GM18507 (cell line): ENCODE data around the gene PEX26.
A peak's percentile ranks its signal among the peaks of the same experiment; 100 is the strongest.
"Not testable (repeated sequence)": the region's sequence is repeated elsewhere in the genome, so short reads cannot be mapped to it uniquely, and the experiment has no call there.

Experiments used
- DNase-seq: peaks from one replicate; pipeline ENCODE4 v3.0.0; 2011; ENCODE audit warnings: low read depth; ENCODE audit not compliant: insufficient read length; ENCODE audit errors: extremely low spot score
- FAIRE-seq: peaks from 2 replicates; lab custom pipeline; 2011; peaks lifted over from hg19 to GRCh38; lab: Jason Lieb, UNC

PEX26 gene

DNA sequence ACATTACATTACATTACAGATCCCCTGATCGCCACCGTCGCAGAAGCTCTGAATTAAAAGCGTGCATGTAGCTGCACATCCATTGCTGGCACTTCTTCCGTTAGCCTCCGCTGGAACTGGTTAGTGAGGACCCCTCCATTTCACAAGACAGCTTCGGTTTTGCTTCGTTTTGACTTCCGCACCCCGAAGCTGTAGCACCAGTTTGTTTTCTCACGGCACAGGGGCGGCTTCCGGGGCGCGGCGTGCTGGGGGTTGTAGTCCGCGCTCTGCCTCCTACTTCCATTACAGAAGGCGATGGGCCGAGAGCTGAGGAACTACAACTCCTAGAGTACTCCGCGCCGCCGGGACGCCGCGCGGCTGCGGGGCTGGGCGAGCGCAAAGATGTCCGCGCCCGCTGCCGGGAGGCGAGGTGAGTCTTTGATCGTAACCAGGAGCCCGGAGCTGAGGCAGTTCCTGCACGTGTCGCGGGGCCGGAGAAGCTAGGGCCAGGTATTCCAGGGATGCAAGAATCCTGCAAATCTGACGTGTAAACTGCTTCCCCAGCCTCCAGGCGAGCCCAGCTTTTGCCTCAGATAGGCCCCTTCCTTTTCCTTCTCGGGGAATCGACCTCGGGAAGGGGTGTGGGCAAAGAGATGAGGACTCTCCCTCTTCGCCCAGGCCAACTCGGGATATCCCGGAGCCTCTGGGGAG is at the start of gene PEX26:
Gene PEX26 (plus strand): TSS at position 352 of the 690 bp plus-strand sequence. CDS start 387 bp downstream, outside the sequence.
- DNase-seq = peak; percentile 91
- peak; percentile 94 for FAIRE-seq

DNA sequence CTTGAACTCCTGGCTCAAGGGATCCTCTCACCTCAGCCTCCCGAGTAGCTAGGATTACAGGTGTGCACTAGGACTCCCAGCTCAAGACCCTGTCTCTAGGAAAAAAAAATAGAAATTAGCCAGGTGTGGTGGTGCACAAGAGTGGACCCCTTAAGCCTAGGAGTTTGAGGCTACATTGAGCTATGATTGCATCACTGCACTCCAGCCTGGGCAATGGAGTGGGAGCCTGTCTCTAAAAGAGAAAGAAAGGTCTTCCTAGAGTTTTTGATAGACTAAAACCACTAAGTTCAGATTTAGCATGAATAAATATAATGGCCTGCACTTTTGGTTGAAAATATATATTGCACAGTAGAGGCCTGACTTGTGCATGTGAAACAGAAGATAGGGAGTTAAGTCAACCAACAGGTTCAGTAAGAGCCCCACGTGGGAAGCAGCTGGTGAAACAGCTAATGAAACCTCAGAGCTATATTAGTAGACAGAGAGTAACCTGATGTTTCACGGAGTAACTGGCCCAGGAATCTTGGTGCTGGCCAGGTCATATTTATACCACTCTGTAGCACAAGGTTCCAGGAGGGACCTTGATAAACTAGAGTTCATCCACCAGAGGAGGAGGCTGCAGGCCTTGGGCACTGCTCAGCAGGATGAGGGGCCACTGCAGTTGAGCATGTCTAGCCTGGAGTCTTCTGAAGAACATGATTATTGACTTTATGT is 48.8 kb upstream of the PEX26 start:
- FAIRE-seq = no peak

DNA sequence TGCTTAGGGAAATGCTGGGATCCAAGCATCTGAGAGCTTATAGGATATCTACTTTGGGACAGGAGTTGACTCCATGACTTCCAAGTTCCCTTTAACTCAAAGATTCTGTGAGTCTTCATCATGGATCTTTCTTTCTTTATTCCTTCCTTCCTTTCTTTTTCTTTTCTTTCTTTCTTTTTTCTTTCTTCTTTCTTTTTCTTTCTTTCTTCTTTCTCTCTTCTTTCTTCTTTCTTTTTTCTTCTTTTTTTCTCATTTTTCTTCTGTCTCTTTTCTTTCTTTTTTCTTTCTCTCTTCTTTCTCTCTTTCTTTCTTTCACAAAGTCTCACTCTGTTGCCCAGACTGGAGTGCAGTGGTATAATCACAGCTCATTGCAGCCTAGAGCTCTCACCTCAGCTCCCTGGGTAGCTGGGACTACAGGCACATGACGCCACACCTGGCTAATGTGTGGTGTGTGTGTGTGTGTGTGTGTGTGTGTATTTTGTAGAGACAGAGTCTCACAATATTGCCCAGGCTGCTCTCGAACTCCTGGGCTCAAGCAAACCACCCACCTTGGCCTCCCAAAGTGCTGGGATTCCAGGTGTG is 48.0 kb upstream of the PEX26 start:
- no peak for FAIRE-seq
- DNase-seq = no peak

More for the DNA sequence above, 48.8 kb upstream of the PEX26 start:
- DNase-seq = no peak

- no peak for DNase-seq
- FAIRE-seq = no peak
These were observed 45.9 kb upstream of the PEX26 start for GRCh38 chr22:18031695-18032454.

DNA sequence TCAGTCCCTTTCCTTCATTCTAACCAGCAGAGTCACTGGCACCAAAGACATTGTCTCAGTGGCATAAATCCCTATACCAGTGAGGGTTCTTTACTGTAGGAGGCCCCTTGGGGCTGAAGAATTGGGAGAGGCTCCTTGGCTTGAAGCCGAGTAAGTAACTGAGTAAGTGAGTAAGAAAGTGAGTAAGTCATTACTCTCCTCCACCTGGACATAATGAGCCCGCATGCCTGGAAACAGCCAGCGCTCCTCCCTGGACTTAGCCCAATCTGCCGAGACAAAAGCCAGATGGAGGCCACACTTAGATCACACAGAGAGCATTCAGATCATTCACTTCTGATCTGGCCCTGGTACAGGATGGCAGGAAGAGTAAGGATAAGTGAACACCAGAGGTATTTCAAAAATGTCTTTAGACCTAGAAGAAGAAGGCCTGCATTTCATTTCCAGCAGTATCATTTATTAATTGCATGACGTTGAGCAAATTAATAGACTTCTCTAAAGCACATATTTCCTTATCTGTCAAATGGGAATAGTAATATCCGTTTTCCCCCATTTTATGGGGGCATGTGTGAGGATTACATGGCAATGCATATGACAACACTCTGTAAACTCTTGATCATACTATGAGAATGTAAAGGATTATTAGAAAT is 45.2 kb upstream of the PEX26 start:
- FAIRE-seq (no peak), DNase-seq (no peak)

- FAIRE-seq = no peak
These were observed 44.4 kb upstream of the PEX26 start for GRCh38 chr22:18033204-18033998.

DNA sequence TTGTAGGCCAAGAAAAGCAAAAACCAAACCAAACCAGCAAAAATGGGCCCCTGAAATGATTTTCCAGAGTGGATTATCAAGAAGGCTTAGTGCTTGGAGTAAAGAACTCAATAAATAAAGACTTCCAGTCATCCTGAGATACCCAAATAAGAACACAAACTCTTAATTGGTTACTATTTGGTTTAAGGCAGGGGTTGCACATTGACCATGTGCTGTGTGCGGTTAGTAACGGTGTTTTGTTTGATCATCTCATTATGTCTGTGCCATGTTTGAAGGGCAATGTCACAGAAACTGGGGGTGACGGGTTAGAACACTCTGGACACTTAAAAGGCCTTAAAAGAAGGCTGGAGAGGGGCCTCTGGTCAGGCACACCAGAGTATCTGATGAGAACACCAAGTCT is 43.7 kb upstream of the PEX26 start:
- DNase-seq = no peak

More at GRCh38 chr22:18033204-18033998, 44.4 kb upstream of the PEX26 start:
- DNase-seq = no peak

GRCh38 chr22:18035751-18036150 is 42.0 kb upstream of the PEX26 start:
- DNase-seq (no peak), FAIRE-seq (no peak)

More for the DNA sequence above, 43.7 kb upstream of the PEX26 start:
- no peak for FAIRE-seq

DNA sequence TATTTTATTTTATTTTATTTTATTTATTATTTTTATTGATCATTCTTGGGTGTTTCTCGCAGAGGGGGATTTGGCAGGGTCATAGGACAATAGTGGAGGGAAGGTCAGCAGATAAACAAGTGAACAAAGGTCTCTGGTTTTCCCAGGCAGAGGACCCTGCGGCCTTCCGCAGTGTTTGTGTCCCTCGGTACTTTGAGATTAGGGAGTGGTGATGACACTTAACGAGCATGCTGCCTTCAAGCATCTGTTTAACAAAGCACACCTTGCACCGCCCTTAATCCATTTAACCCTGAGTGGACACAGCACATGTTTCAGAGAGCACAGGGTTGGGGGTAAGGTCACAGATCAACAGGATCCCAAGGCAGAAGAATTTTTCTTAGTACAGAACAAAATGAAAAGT is 36.9 kb upstream of the PEX26 start:
- DNase-seq, FAIRE-seq: not testable (repeated sequence)

DNA sequence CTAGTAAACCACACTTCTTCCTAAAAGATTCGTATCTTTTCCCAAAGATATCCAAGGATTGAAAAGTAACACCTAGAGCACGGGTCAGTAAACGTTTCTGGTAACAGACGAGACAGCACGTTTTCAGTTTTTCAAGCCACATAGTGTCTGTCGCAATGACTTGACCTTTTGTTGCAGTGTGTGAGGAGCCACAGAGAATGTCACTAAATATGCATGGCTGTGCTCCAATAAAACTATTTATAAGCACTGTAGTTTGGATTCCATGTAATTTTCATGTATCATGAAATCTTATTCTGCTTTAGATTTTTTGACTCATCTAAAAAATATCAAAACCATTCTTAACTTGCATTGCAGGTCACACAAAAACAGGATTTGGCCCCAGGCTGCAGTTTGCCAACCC is 35.1 kb upstream of the PEX26 start:
- FAIRE-seq (no peak), DNase-seq (no peak)

DNA sequence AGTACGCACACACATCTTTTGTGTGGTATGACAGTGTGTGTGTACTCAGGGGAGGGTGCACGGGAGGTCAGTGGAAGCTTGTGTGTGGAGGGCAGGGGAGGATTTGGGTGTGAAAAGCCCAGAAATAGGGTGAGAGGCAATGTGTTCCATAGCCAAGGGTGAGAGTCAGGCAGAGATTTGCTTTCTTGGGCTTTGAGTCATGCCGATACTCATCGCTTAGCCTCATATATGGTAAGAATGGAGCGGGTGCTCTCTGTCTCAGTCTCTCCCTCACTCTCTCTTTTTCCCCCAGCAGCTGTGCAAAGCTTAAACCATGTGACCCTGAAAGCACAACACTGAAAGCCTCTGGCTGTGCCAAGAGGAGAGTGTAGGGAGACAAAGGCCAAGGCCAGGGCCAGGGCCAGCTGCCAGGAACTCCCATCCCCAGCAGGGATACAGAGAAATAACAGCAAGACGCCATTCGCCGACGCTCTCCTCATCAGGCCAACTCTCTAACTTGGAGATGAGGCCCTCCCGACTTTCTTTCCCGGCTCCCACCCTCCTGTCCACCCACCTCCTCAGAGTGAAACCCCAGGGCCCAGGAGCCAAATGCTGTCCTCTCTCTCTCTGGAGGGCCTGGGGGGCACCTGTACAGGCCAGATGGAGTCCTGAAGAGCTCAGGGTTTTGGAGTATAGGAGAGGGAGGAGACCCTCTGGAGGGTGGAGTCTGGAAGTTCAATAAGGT is 33.1 kb upstream of the PEX26 start:
- no peak for FAIRE-seq
- DNase-seq = no peak

DNA sequence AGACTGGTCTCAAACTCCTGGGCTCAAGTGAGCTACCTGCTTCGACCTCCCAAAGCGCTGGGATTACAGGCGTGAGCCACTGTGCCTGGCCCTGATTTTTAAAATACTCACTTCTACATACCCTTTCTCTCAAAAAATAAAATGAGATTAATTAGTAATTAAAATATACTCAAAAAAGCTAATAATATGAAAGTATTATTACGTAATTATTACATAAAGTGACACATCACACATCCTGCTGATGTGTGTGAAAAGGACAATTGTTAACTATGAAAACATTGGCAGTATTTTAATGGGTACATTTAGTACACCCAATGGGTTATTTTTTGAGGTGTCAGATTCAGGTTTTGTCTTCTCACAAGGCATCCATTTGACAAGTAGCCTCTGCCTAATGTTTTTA is 32.0 kb upstream of the PEX26 start:
- DNase-seq (no peak), FAIRE-seq (no peak)

GRCh38 chr22:18048041-18048440 is 29.7 kb upstream of the PEX26 start:
- FAIRE-seq = no peak

GRCh38 chr22:18048441-18048898 is 29.3 kb upstream of the PEX26 start:
- no peak for DNase-seq
- no peak for FAIRE-seq

More at GRCh38 chr22:18048041-18048440, 29.7 kb upstream of the PEX26 start:
- DNase-seq = no peak

DNA sequence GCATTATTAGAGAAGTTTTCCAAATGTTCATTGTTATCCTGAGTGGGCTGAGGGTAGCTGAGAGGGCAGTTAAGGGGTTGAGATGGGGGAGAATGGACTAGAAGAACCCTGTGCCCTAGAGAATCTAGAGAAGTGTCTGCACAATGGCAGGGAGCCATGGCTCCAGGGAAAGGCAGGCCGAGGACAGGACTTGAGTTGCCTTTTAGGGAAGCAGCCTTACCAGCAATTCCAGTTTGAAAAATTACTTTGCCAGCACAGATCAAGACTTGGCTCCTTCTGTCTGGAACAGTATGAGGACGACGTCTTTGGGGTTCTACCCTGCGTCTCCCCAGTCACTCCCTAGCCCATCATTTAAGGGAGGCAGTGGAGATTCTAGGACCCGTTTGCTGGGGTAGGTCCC is 27.7 kb upstream of the PEX26 start:
- DNase-seq (no peak), FAIRE-seq (no peak)

- not testable (repeated sequence) for DNase-seq, FAIRE-seq
These were observed 26.7 kb upstream of the PEX26 start for GRCh38 chr22:18051113-18051512.

DNA sequence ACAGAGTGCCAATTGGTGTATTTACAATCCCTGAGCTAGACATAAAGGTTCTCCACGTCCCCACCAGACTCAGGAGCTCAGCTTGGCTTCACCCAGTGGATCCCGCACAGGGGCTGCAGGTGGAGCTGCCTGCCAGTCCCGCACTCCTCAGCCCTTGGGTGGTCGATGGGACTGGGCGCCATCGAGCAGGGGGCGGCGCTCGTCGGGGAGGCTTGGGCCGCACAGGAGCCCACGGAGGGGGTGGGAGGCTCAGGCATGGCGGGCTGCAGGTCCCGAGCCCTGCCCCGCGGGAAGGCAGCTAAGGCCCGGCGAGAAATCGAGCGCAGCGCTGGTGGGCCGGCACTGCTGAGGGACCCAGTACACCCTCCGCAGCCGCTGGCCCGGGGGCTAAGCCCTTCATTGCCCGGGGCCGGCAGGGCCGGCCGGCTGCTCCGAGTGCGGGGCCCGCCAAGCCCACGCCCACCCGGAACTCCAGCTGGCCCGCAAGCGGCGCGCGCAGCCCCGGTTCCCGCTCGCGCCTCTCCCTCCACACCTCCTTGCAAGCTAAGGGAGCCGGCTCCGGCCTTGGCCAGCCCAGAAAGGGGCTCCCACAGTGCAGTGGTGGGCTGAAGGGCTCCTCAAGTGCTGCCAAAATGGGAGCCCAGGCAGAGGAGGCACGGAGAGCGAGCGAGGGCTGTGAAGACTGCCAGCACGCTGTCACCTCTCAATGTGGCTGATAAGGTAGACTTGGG is 24.4 kb upstream of the PEX26 start:
- FAIRE-seq, DNase-seq: not testable (repeated sequence)
